ENCODE data around the gene RAPGEF4.

Gene RAPGEF4

GRCh38 chr2:172856606-172857005 lies 121.0 kb downstream of the RAPGEF4 start:
- DNase-seq (ENCODE audit: low read depth in 1 of 2, low spot score in 1 of 2), result no peak

GRCh38 chr2:172858473-172858745 lies 122.8 kb downstream of the RAPGEF4 start:
- DNase-seq (ENCODE audit: low read depth in 1 of 2, low spot score in 1 of 2), result no peak

- DNase-seq (ENCODE audit: low read depth in 1 of 2, low spot score in 1 of 2), result no peak
Observed at GRCh38 chr2:172859581-172860335, 124.1 kb downstream of the RAPGEF4 start.

GRCh38 chr2:172860336-172860707 lies 124.7 kb downstream of the RAPGEF4 start:
- no peak for DNase-seq (ENCODE audit: low read depth in 1 of 2, low spot score in 1 of 2)

GRCh38 chr2:172861098-172861497 lies 125.5 kb downstream of the RAPGEF4 start:
- no peak for DNase-seq (ENCODE audit: low read depth in 1 of 2, low spot score in 1 of 2)

GRCh38 chr2:172861656-172862476 lies 126.2 kb downstream of the RAPGEF4 start:
- no peak for DNase-seq (ENCODE audit: low read depth in 1 of 2, low spot score in 1 of 2)

- DNase-seq (ENCODE audit: low read depth in 1 of 2, low spot score in 1 of 2), result no peak
Observed at GRCh38 chr2:172863341-172863740, 127.7 kb downstream of the RAPGEF4 start.

GRCh38 chr2:172864182-172864581 lies 128.5 kb downstream of the RAPGEF4 start:
- peak in 1 of 2 donors; percentile 10 for DNase-seq (ENCODE audit: low read depth in 1 of 2, low spot score in 1 of 2)

GRCh38 chr2:172865422-172865821 lies 129.8 kb downstream of the RAPGEF4 start:
- no peak for DNase-seq (ENCODE audit: low read depth in 1 of 2, low spot score in 1 of 2)

GRCh38 chr2:172869861-172870260 lies 134.2 kb downstream of the RAPGEF4 start:
- DNase-seq (ENCODE audit: low read depth in 1 of 2, low spot score in 1 of 2), result no peak

GRCh38 chr2:172870396-172870795 lies 134.8 kb downstream of the RAPGEF4 start:
- no peak for DNase-seq (ENCODE audit: low read depth in 1 of 2, low spot score in 1 of 2)

- no peak for DNase-seq (ENCODE audit: low read depth in 1 of 2, low spot score in 1 of 2)
Observed at GRCh38 chr2:172877826-172878225, 142.2 kb downstream of the RAPGEF4 start.

- no peak for DNase-seq (ENCODE audit: low read depth in 1 of 2, low spot score in 1 of 2)
Observed at GRCh38 chr2:172878260-172878659, 142.6 kb downstream of the RAPGEF4 start.

GRCh38 chr2:172884336-172884735 lies 148.7 kb downstream of the RAPGEF4 start:
- DNase-seq (ENCODE audit: low read depth in 1 of 2, low spot score in 1 of 2), result no peak

- no peak for DNase-seq (ENCODE audit: low read depth in 1 of 2, low spot score in 1 of 2)
Observed at GRCh38 chr2:172885996-172886395, 150.4 kb downstream of the RAPGEF4 start.

GRCh38 chr2:172887280-172887679 lies 151.6 kb downstream of the RAPGEF4 start:
- no peak for DNase-seq (ENCODE audit: low read depth in 1 of 2, low spot score in 1 of 2)

- no peak for DNase-seq (ENCODE audit: low read depth in 1 of 2, low spot score in 1 of 2)
Observed at GRCh38 chr2:172888714-172889669, 153.3 kb downstream of the RAPGEF4 start.

GRCh38 chr2:172889768-172890430 lies 154.3 kb downstream of the RAPGEF4 start:
- DNase-seq (ENCODE audit: low read depth in 1 of 2, low spot score in 1 of 2), result no peak

GRCh38 chr2:172893111-172893510 lies 157.5 kb downstream of the RAPGEF4 start:
- no peak for DNase-seq (ENCODE audit: low read depth in 1 of 2, low spot score in 1 of 2)

GRCh38 chr2:172893671-172894070 lies 158.0 kb downstream of the RAPGEF4 start:
- no peak for DNase-seq (ENCODE audit: low read depth in 1 of 2, low spot score in 1 of 2)
